Limb (tissue), 2 donors: ENCODE results near the gene ITGAX.
"Not testable (repeated sequence)": the region's sequence is repeated elsewhere in the genome, so short reads cannot be mapped to it uniquely, and the experiment has no call there.

Experiments
- DNase-seq, 2 donors: peaks; one replicate each; pipeline ENCODE4 v3.0.0-alpha.2; 2016; ENCODE audit errors: extremely low spot score in 2 of 2

ITGAX gene

DNA sequence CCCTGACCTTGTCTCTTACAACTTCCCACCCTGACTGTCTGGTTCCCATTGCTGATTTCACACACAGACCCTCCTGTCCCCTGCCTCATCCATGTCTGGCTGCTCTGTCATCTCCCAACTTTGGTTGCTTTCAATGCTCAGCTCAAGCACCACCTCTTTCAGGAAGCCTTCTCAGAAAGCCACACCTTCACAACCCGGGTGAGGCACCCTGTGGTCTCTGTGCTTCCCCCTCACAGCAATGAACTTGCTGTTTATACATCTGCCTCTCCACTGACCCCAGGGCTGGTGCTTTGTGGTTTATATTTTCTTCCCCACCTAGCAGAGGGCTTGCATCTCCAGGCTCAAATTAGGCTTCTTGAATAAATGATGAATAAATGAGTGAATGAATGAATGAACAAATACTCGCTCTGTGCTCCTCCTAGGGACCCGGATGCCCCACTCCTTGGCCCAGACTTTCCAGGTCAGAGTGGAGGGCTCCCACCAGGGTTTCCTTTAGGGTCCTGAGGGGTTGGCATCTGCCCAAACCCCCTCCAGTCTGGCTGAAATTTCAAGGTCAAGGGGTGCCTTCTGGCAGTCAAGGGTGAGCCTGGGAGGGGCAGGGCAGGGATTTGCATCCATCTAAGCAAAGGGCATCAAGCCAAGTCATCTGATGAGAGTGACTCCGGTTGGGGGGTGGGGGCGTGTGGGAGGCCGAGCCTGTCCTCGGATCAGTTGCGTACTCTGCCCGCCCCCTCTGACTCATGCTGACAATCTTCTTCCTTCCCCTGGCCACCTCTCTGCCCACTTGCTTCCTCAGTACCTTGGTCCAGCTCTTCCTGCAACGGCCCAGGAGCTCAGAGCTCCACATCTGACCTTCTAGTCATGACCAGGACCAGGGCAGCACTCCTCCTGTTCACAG is at the start of gene ITGAX:
Gene ITGAX, plus strand, starts transcription at position 783 of the 898 bp plus-strand sequence. Its CDS starts 79 bp downstream, at position 862.
- no peak for DNase-seq

DNA sequence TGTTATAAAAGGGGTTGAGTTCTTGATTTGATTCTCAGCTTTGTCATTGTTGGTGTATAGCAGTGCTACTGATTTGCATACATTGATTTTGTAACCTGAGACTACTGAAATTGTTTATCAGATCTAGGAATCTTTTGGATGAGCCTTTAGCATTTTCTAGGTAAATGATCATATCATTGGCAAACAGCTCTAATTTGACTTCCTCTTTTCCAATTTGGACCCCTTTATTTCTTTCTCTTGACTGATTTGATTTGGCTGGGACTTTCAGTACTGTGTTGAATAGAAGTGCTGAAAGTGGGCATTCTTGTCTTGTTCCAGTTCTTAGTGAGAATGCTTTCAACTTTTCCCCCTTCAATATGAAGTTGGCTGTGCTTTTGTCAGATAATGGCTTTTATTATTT is 49.8 kb upstream of the ITGAX start:
- DNase-seq: no peak

GRCh38 chr16:31308381-31308780 is 46.6 kb upstream of the ITGAX start:
- DNase-seq: not testable (repeated sequence)

- DNase-seq: no peak
Measured at GRCh38 chr16:31322500-31322899, 32.5 kb upstream of the ITGAX start.

GRCh38 chr16:31323959-31324629 is 30.9 kb upstream of the ITGAX start:
- no peak for DNase-seq

GRCh38 chr16:31325171-31325570 is 29.8 kb upstream of the ITGAX start:
- DNase-seq: no peak

- no peak for DNase-seq
Measured at GRCh38 chr16:31327646-31328225, 27.2 kb upstream of the ITGAX start.

DNA sequence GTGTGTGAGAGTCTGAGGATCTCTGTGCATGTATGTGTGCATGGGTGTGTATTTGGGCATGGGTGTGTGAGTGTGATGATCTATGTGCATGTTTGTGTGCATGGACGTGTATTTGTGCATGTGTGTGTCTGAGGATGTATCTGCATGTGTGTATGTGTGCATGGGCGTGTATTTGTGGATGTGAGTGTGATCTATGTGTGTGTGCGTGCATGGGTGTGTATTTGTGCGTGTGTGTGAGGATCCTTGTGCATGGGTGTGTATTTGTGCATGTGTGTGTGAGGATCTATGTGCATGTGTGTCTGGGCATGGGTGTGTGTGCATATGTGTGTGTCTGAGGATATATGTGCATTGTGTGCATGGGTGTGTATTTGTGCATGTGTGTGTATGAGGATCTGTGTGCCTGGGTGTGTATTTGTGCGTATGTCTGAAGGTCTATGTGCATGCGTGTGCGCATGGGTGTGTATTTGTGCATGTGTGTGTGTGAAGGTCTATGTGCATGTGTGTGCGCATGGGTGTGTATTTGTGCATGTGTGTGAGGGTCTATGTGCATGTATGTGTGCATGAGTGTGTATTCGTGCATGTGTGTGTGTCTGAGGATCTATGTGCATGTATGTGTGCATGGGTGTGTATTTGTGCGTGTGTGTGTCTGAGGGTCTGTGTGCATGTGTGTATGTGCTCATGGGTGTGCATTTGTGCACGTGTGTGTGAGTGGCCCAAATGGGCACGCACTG is 26.5 kb upstream of the ITGAX start:
- DNase-seq: no peak

GRCh38 chr16:31329671-31330552 is 25.1 kb upstream of the ITGAX start:
- no peak for DNase-seq

- DNase-seq: no peak
Measured at GRCh38 chr16:31330553-31330890, 24.5 kb upstream of the ITGAX start.

- no peak for DNase-seq
Measured at GRCh38 chr16:31331141-31331764, 23.7 kb upstream of the ITGAX start.

- no peak for DNase-seq
Measured at GRCh38 chr16:31331807-31332301, 23.1 kb upstream of the ITGAX start.

GRCh38 chr16:31332544-31332943 is 22.4 kb upstream of the ITGAX start:
- DNase-seq: no peak

GRCh38 chr16:31333686-31334649 is 21.0 kb upstream of the ITGAX start:
- DNase-seq: no peak

DNA sequence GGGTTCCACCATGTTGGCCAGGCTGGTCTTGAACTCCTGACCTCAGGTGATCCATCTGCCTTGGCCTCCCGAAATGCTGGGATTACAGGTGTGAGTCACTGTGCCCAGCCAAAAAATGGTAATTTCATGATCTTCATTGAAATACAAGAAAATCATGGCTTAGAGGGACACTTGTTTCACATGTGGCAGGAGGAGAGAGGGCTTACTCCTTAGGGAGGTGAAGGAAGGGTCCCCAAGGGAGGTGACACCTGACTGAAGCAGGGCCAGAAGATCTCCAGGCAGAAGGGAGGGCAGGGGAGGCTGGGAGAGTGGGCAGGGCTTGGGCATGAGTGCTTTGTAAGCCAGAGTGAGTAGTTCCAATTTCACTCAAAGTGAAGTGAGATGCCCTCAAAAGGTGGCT is 20.0 kb upstream of the ITGAX start:
- no peak for DNase-seq

DNA sequence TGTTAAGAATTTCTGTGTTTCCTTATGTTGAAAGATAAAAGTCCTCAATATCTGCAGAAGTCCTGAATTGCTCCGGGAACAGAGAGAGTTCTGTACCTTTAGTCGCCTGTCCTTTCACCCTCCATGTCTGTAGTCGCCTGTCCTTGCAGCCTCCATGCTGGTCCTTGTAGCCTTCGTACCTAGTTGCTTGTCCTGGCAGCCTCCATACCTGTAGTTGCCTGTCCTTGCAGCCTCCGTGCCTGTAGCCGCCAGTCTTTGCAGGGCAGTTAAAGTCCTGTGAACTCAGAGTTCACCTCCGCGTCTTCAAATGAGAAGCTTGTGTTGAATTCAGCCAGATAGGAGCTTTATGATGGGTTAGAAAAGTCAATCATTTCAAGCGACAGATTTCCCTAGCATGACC is 19.5 kb upstream of the ITGAX start:
- no peak for DNase-seq

- not testable (repeated sequence) for DNase-seq
Measured at GRCh38 chr16:31338166-31338685, 16.8 kb upstream of the ITGAX start.

DNA sequence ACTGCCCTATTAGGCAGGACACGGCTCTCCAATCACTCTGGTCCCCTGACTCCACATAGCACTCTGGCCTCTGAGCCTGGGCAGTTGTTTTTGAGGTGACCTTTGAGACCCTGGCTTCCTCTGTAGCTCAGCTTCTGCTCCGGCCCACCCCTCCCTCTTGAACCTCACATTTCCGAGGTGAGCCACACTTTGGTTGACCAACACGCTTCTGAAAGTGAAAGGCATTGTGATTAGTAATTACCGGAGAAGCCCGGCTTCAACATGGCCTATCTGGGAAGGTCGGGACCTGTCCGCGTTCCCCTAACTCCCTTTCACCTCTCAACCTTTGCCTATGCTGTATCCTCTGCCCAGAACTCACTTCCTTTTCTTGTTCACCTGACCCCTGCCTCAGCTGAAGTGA is 10.3 kb upstream of the ITGAX start:
- no peak for DNase-seq

DNA sequence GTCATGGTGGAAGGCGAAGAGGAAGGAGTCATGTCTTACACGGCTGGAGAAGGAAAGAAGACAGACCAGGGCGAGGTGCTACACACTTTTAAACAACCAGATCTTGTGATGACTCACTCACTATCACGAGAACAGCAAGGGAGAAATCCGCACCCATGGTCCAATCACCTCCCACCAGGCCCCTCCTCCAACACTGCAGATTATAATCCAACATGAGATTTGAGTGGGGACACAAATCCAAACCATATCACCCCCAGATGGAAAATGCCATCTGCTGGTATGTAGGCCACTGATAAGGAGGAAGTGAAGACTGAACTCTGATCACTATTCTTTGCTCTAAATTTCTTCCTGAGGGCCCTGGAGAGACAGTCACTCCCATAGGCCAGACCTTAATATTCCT is 7.5 kb upstream of the ITGAX start:
- no peak for DNase-seq
